ENCODE measurements around the gene PEX11B. TPM values are rescaled to one million over a fixed set of nuclear protein-coding genes. Genes with fewer than 3 reads are reported as not detected.

The PEX11B gene
- total RNA-seq, 1 donor from 2014 or later = 47.7 TPM

DNA sequence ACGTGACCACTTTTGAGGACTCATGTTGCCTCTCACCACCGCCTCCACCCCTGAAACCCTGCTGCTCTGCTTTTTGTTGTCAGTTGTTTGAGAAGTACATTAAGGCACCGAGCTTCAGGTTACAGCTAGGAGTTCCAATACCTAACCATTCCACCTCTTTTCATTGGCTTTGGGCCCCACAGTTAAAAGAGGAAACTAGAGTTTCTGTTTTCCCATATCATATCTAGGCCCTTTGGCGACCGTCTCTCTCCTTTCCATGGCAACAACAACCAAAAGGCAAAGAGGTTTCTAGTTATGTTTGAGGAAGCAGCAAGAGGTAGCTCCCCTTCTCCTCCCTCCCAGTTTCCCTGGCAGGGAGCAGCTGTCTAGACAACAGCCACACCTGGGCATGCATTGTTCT lies 38.7 kb downstream of the PEX11B start:
- POLR2A ChIA-PET = interaction anchor here (0.6 kb wide), 1 partner anchor 86 kb away, joined by 4 read pairs; no protein-coding TSS in a partner anchor
- no peaks in the 10 kb centered on the region for H3K36me3 Mint-ChIP-seq (ENCODE audit: low read depth)
- peaks cover 26% of the 10 kb centered on the region for H3K27me3 Mint-ChIP-seq
- intact Hi-C loops (cut with micrococcal nuclease) = no loop called here
- no peak for TF ChIP-seq CTCF (IDR thresholded peaks at IDR 0.05)
- H3K4me1 Mint-ChIP-seq = peaks cover 5% of the 10 kb centered on the region
- H3K4me3 Mint-ChIP-seq = no peak overlapping the region
- no peaks in the 10 kb centered on the region for H3K9me3 Mint-ChIP-seq
- no peak for ATAC-seq (ENCODE audit: low read depth)
- no peak for DNase-seq
- CTCF ChIA-PET = interaction anchor here (1.4 kb wide), 1 partner anchor 12 kb away, joined by 5 read pairs; no protein-coding TSS in a partner anchor
- H3K27ac Mint-ChIP-seq = no peak overlapping the region

- no peaks in the 10 kb centered on the region for H3K9me3 Mint-ChIP-seq
- no peak for DNase-seq
- peaks cover 3% of the 10 kb centered on the region for H3K4me1 Mint-ChIP-seq
- TF ChIP-seq CTCF (IDR thresholded peaks at IDR 0.05) = no peak
- CTCF ChIA-PET = interaction anchor here (1.4 kb wide), 1 partner anchor 13 kb away, joined by 5 read pairs; no protein-coding TSS in a partner anchor
- H3K4me3 Mint-ChIP-seq = no peak overlapping the region
- no peak overlapping the region for H3K27ac Mint-ChIP-seq
- POLR2A ChIA-PET = interaction anchor here (0.6 kb wide), 1 partner anchor 20 kb away, joined by 4 read pairs; the partner anchor contains the start of gene PIAS3
- peaks cover 25% of the 10 kb centered on the region for H3K27me3 Mint-ChIP-seq
- ATAC-seq (ENCODE audit: low read depth) = no peak
- no peaks in the 10 kb centered on the region for H3K36me3 Mint-ChIP-seq (ENCODE audit: low read depth)
- intact Hi-C loops (cut with micrococcal nuclease) = no loop called here
Measured at GRCh38 chr1:145878724-145879123, 39.8 kb downstream of the PEX11B start.

GRCh38 chr1:145877923-145878486 lies 40.5 kb downstream of the PEX11B start:
- POLR2A ChIA-PET = no interaction called here

DNA sequence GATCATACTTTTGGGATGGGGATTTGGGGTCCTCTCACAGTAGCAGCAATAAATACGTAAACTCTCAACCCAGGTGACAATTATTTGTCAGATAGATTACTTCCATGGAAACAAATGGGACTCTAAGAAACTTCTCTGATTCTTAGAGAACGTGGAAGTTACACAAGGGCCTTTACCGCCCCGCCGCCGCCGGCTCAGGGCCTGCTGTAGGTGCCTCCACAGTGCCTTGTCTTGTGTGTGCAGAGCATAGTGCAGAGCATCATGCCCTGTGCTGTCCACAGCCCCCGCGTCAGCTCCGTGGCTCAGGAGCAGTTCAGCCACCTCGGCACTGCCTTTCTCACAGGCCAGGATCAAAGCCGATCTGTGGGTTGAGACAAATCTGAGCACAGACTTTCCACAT lies 43.9 kb downstream of the PEX11B start:
- Mint-ChIP-seq H3K36me3 (ENCODE audit: low read depth) (no peaks in the 10 kb centered on the region), H3K4me1 (peaks cover 11% of the 10 kb centered on the region), H3K4me3 (no peak overlapping the region), H3K9me3 (no peaks in the 10 kb centered on the region), H3K27me3 (peaks cover 23% of the 10 kb centered on the region), H3K27ac (no peak overlapping the region)
- ChIA-PET CTCF (no interaction called here), POLR2A (interaction anchor here (0.7 kb wide), 1 partner anchor 18 kb away, joined by 3 read pairs; no protein-coding TSS in a partner anchor)
- no peak for DNase-seq
- intact Hi-C loops (cut with micrococcal nuclease) = no loop called here
- no peak for TF ChIP-seq CTCF (IDR thresholded peaks at IDR 0.05)
- no peak for ATAC-seq (ENCODE audit: low read depth)

More at GRCh38 chr1:145877923-145878486, 40.5 kb downstream of the PEX11B start:
- H3K27me3 Mint-ChIP-seq = peaks cover 23% of the 10 kb centered on the region
- no peaks in the 10 kb centered on the region for H3K36me3 Mint-ChIP-seq (ENCODE audit: low read depth)
- H3K4me1 Mint-ChIP-seq = peaks cover 3% of the 10 kb centered on the region
- H3K27ac Mint-ChIP-seq = no peak overlapping the region
- CTCF ChIA-PET = no interaction called here
- no peak for ATAC-seq (ENCODE audit: low read depth)
- DNase-seq = no peak
- intact Hi-C loops (cut with micrococcal nuclease) = no loop called here
- no peaks in the 10 kb centered on the region for H3K9me3 Mint-ChIP-seq
- H3K4me3 Mint-ChIP-seq = no peak overlapping the region
- TF ChIP-seq CTCF (IDR thresholded peaks at IDR 0.05) = no peak
